Duodenal mucosa (tissue), 2 donors: ENCODE measurements around the gene ALKBH3.

ENCODE experiments used
- H3K27ac ChIP-seq: one replicate; pipeline ENCODE4 v1.7.0; 2013; ENCODE audit warnings: low read depth, low read length
- H3K27me3 ChIP-seq, 2 donors: one replicate each; pipeline ENCODE4 v1.7.0; 2013; ENCODE audit warnings: low read length in 2 of 2, control low read depth in 1 of 2; ENCODE audit not compliant: insufficient read depth in 2 of 2, control insufficient read depth in 1 of 2
- H3K36me3 ChIP-seq, 2 donors: one replicate each; pipeline ENCODE4 v1.7.0; 2013; ENCODE audit warnings: low read length in 2 of 2, control low read depth in 1 of 2; ENCODE audit not compliant: insufficient read depth in 2 of 2, control insufficient read depth in 1 of 2
- H3K4me1 ChIP-seq, 2 donors: one replicate each; pipeline ENCODE4 v1.7.0; 2013; ENCODE audit warnings: low read length in 2 of 2, control low read depth in 1 of 2; ENCODE audit not compliant: insufficient read depth in 2 of 2, control insufficient read depth in 1 of 2
- H3K4me3 ChIP-seq, 2 donors: one replicate each; pipeline ENCODE4 v1.7.0; 2013; ENCODE audit warnings: low read length in 2 of 2, low read depth in 1 of 2
- H3K9ac ChIP-seq, 2 donors: one replicate each; pipeline ENCODE4 v1.7.0; 2013; ENCODE audit warnings: low read length in 2 of 2, low read depth in 1 of 2
- H3K9me3 ChIP-seq, 2 donors: one replicate each; pipeline ENCODE4 v1.7.0; 2013; ENCODE audit warnings: low read length in 2 of 2, control low read depth in 1 of 2; ENCODE audit not compliant: control insufficient read depth in 1 of 2

The ALKBH3 gene

DNA sequence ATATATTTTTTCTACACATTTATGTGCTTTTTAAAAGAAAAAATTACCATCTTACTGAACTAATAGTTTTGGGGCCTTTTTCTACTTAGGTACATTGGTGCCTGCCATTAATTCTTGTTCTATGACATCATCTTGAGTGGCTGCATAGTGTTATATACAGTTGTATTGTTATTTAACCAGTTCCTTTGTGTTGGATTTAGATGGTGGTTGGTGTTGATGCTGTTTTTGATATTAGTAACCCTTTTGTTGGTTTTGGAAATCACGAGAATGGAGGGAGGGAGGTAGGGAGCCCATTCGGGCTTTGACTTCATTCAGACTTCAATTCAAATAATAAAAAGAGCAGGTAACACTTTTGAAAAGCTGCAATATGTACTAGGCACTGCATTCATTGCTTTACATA, 46.4 kb downstream of the ALKBH3 start:
- Histone ChIP-seq H3K4me1 (peaks cover 12 to 18% of the 10 kb centered on the region in 2 donors), H3K27me3 (no peaks in the 10 kb centered on the region), H3K27ac (no peak overlapping the region), H3K36me3 (peaks cover 4% of the 10 kb centered on the region in 2 donors), H3K9ac (no peak overlapping the region), H3K9me3 (no peaks in the 10 kb centered on the region), H3K4me3 (no peak overlapping the region)

DNA sequence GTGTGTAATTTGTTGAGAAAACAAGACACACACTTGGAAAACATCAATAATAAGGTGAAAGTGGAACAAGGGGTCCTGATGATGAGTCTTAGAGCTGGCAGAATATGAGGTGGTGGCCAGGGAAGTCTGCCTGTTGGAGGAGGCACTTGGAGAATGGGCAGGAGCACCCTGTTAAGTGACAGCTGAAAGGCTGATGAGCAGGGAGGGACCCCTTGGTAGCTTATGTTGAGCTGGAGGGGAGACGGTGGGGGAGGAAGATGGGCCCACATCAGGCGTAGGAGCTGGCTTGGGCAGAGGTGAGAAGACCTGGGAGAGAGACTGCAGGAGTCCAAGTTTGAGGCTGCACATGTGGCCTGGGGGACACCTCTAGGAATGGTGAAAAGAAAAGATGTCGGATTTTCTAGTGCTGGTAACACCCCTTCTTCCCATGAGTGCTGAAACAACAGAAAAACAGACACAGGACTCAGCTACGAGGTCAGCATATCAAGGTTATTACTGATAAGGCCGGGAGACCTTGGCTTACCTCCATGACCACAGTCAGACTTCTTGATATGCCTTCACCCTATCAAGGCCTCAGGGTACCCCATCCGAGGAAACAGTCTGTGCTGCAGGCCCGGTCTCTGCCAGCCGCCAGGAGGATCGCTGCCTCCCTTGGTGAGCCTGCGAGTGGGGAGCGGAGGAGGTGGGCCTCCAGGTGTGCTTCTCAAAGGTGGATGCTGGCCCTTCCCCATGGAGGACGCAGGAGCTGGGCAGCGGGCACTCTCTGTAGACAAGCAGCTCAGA, 47.5 kb downstream of the ALKBH3 start:
- no peaks in the 10 kb centered on the region for H3K27me3 ChIP-seq
- H3K4me3 ChIP-seq = no peak overlapping the region
- H3K4me1 ChIP-seq = peaks cover 7 to 15% of the 10 kb centered on the region in 2 donors
- no peaks in the 10 kb centered on the region for H3K9me3 ChIP-seq
- no peak overlapping the region for H3K9ac ChIP-seq
- H3K36me3 ChIP-seq = no peaks in the 10 kb centered on the region
- no peak overlapping the region for H3K27ac ChIP-seq

DNA sequence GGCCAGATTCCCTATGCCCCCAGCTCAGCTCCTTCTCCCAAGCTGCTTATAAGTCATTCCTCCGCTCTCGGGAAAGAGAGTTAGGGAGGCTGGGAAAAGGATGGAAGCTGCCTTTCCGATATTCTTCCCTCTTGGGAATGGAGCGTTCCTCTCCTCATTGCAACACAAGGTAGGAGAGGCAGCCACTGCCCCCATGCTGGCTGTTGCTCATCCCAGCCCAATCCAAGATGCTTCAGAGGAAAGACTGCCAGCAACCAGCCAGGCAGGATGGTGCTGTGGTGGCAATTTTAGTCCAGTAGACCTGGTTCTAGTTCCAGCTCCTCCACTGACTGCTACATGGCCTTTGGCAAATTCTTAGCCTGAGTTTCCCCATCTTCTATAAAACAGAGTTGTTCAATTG, 48.1 kb downstream of the ALKBH3 start:
- no peaks in the 10 kb centered on the region for H3K9me3 ChIP-seq
- no peaks in the 10 kb centered on the region for H3K27me3 ChIP-seq
- H3K9ac ChIP-seq = no peak overlapping the region
- H3K4me3 ChIP-seq = no peak overlapping the region
- H3K27ac ChIP-seq = no peak overlapping the region
- peaks cover 7 to 15% of the 10 kb centered on the region in 2 donors for H3K4me1 ChIP-seq
- H3K36me3 ChIP-seq = no peaks in the 10 kb centered on the region

DNA sequence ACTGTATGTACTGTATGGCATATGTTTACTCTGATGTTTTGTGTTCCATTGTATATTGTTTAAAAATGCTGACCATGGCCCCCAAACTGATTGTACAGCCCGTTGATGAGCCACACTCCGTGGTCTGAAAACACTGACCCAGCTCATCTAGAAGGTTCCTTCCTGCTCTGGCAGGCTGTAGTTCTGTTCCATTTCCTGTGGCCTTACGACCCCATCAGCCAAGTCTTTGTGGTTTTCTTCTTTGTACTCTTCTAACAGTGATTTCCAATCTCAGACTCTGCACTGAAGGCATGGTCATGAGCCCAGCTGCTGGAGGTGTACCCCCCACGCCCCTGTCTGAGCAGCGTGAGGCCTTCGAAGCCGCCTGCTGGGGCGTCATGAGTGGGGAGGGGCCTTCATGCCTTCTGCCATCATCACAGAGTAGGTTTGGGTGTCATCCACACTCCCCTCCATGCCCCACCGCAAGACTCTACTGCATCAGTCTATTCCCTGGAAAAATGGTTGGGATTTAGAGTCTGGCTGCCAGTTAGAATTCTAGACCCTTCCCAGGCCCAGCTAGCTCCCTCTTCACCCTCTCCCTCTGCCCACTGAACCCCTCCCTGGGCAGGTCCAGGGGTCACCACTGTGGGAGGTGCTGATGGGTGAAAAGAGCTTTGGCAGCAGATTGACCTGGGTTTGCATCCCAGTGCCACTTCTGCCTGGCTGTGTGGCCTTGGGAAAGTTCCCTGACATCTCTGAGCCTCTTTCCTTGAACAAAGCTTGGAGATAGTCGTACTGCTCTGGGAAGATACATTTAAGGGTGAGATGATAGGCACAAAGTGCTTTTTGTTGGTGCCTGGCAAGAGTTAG, 50.5 kb downstream of the ALKBH3 start:
- Histone ChIP-seq H3K9ac (no peak overlapping the region), H3K36me3 (no peaks in the 10 kb centered on the region), H3K9me3 (no peaks in the 10 kb centered on the region), H3K4me3 (no peak overlapping the region), H3K27me3 (no peaks in the 10 kb centered on the region), H3K27ac (peak overlapping the region; percentile 42), H3K4me1 (peaks cover 0 to 10% of the 10 kb centered on the region in 2 donors)

DNA sequence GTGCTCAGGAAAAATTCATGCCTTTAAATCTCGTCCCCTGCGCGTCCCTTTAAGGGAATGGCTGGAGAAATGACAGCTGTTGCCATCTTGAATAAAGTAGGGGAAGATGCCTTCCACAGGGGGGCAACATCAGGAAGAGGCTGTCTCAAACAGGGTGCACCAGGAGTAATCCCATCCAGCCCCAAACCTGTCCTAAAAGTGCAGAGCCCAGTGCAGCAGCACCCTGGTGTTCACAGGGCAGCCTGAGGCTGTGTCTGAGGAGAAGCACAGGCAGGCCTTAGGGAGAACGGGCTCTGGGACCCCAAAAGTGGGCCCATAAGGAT, 51.0 kb downstream of the ALKBH3 start:
- no peak overlapping the region for H3K9ac ChIP-seq

DNA sequence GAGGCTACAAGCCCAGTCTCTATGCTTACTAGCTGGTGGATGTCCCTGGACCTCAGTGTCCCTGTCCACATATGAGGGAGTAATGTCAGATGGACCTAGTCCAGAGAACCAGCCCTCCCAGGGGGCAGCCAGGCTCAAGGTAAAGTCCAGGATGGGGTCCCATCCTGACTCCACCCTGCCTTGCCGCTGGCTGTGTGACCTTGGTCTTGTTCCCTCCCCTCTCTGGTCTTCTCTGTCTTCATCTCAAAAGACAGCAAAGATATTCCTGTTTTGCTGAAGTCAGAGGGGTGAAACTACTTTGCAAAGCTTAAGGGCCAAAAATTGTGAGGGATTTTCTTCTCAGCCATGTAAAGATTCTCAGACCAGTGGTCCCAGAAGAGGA, 52.6 kb downstream of the ALKBH3 start:
- Histone ChIP-seq H3K36me3 (no peaks in the 10 kb centered on the region), H3K9ac (no peak overlapping the region), H3K27me3 (no peaks in the 10 kb centered on the region), H3K9me3 (no peaks in the 10 kb centered on the region), H3K4me3 (no peak overlapping the region), H3K4me1 (peaks cover 0 to 10% of the 10 kb centered on the region in 2 donors), H3K27ac (no peak overlapping the region)

More for the DNA sequence above, 51.0 kb downstream of the ALKBH3 start:
- no peaks in the 10 kb centered on the region for H3K27me3 ChIP-seq
- H3K9me3 ChIP-seq = no peaks in the 10 kb centered on the region
- H3K27ac ChIP-seq = no peak overlapping the region
- no peak overlapping the region for H3K4me3 ChIP-seq
- peaks cover 0 to 10% of the 10 kb centered on the region in 2 donors for H3K4me1 ChIP-seq
- H3K36me3 ChIP-seq = no peaks in the 10 kb centered on the region

DNA sequence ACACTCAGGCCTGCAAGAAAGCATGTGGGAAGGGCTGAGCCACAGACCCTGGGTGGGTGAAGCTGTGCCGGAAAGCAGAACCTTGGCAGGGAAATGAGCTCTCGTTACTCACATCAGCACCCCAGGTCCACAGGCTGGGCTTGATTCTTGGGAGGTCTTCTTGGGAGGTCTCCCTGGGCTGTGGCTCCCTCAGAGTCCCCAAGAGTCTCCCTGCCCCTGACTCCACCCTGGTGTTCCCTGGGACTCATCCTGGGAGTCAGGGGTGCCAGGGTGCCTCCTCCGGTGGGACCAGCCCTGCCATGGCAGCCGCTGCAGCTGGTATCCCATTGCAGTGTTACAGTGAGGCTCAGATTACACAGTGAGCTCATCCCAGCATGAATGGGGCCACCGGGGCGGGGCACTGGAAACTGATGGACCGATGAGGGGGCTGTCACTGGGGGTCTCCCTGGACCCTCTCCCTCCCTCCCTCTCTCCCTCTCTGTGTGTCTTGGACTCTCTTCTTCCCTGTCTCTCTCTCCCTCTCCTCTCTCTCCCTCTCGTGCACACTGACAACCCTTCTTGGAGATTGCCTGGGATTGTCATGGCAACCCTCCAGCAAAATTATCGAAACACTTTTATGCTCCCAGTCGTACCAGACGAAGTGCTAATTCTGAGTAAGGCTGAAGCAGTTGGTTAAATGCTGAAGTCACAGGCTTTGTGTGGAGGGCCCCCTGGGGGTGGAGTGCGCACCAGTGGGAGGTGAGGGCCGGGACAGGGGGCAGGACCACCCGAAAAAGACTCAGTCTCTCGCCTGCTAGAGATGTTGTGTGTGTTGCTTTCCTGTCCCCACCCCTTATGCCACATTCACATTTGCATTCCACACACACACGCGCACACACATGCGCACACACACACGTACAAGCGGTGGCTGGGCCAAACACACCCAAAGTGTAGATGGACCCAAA, 53.2 kb downstream of the ALKBH3 start:
- H3K27me3 ChIP-seq = no peaks in the 10 kb centered on the region
- H3K4me3 ChIP-seq = no peak overlapping the region
- H3K9me3 ChIP-seq = no peaks in the 10 kb centered on the region
- H3K36me3 ChIP-seq = no peaks in the 10 kb centered on the region
- no peak overlapping the region for H3K27ac ChIP-seq
- peaks cover 0 to 10% of the 10 kb centered on the region in 2 donors for H3K4me1 ChIP-seq
- no peak overlapping the region for H3K9ac ChIP-seq

DNA sequence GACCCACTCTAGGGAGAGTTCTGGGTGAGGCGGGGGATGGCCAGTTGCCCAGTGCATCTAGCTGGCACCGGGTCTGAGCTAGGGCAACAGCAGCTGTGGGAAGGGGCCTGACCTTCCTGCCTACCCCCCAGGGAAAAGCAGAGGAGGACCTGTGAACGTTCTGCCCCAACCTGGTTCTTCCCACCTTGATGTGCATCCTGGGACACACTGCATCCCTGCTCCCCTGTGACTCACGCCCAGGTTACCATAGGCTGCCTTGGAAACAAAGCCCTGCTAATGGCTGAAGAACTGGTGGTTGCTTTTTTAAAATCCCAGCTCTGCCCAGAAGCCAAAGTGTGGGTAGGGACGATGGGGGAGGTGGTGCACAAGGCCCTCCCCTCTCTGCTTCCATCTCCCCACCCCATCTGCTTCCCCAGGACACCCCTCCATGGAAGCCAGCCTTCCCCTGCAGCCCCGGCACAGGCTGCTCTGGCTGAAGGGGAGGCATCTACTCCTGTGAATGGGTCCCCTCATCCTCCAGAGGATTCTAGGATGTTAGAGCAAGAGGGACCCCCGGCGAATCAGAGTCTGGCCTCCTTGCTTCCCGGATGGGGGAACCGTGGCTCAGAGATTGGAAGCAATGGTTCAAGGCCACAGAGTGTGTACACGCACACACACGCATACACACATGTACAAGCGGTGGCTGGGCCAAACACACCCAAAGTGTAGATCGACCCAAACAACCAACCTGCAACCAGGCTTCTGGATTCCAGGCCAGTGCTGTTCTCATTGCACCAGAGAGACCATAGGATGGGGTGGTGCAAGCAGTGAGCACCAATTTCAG, 54.2 kb downstream of the ALKBH3 start:
- H3K27ac ChIP-seq = no peak overlapping the region
- H3K27me3 ChIP-seq = no peaks in the 10 kb centered on the region
- H3K4me3 ChIP-seq = no peak overlapping the region
- H3K9ac ChIP-seq = no peak overlapping the region
- H3K36me3 ChIP-seq = no peaks in the 10 kb centered on the region
- H3K9me3 ChIP-seq = no peaks in the 10 kb centered on the region
- H3K4me1 ChIP-seq = peaks cover 0 to 10% of the 10 kb centered on the region in 2 donors

DNA sequence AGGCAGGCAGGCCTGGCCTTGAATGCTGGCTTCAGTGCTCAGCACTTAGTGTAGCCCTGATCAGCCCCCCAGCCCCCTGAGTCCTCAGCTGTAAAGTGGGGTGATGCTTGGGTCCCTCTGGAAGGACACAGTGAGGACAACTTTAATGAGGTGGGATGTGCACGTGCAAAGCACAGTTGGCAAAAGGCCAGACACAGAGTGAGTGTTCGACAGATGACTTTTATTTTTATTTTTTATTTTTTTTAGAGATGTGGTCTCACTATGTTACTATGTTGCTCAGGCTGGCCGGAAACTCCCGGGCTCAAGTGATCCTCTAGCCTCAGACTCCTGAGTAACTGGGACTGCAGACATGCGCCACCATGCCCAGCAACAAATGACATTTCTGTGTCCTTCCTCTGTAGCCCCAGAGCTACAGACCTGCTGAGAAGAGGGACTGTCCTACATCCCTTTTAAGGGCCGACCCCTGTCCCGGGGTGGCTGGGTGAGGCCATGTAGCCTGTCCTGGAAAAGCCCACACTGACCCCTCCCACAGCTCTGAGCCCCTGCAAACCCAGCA, 54.9 kb downstream of the ALKBH3 start:
- Histone ChIP-seq H3K9me3 (no peaks in the 10 kb centered on the region), H3K27me3 (peaks cover 0 to under 1% of the 10 kb centered on the region in 2 donors), H3K4me1 (peaks cover 0 to 10% of the 10 kb centered on the region in 2 donors), H3K27ac (no peak overlapping the region), H3K36me3 (no peaks in the 10 kb centered on the region), H3K4me3 (no peak overlapping the region), H3K9ac (no peak overlapping the region)
